Measurements from ENCODE around the gene DLST.

DNA sequence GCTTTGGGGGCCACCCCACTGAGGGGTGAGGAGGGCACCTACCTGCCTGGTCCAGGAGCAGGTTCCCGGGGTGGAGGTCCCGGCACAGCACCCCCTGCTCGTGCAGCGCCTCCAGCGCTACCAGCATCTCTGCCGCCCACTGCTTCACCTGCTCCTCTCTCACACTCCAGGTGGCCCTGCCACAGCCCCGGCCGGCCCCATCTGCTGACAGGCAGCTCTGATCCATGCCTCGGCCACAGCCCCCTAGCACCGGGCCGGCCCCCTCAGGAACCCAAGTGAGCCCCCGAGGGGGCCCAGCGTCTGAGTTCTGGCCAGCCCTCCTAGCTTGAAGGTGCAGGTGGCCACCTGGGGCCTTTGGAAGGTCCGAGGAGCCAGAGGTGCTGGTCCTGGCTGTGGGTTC, 27.8 kb downstream of the DLST start:
- no peak for TF ChIP-seq ISL1 (CRISPR knock-in tag; IDR thresholded peaks at IDR 0.05)
- TF ChIP-seq ARNTL (CRISPR knock-in tag; IDR thresholded peaks at IDR 0.05; ENCODE audit: borderline replicate concordance, low read depth) = no peak
- TF ChIP-seq ZFP30 (CRISPR knock-in tag; IDR thresholded peaks at IDR 0.05) = no peak
- TF ChIP-seq ZNF70 (CRISPR knock-in tag; IDR thresholded peaks at IDR 0.05) = no peak

Data from SK-N-SH treated with all-trans-retinoic acid at 6 μM for 48 hours (cell line).